Motor neuron (in vitro differentiated cells): ENCODE measurements around the gene MROH7. TPM values are rescaled to one million over a fixed set of nuclear protein-coding genes. Genes with fewer than 3 reads are reported as not detected.

Source experiments
- ATAC-seq, 8 experiments: fragments of 200-7000 bp; cut with Tn5 transposase; replicated peaks in 6 of 8; 2 replicates each; pipeline ENCODE4 v1.8.0; 2021; ENCODE audit warnings: mild to moderate bottlenecking in 8 of 8, moderate library complexity in 8 of 8
- H3K27ac ChIP-seq, 2 donors: fragments of 250-450 bp; sonication (Bioruptor Pico); 2 replicates each; pipeline ENCODE4 v1.9.0; 2021; ENCODE audit warnings: antibody characterized with exemption in 2 of 2, mild to moderate bottlenecking in 2 of 2, moderate library complexity in 1 of 2
- H3K4me1 ChIP-seq, 2 donors: fragments of 250-450 bp; sonication (Bioruptor Pico); replicated peaks in 1 of 2; 2 replicates each; pipeline ENCODE4 v1.6.1; 2021; ENCODE audit warnings: antibody characterized with exemption in 2 of 2, mild to moderate bottlenecking in 2 of 2, moderate library complexity in 1 of 2
- H3K4me3 ChIP-seq, 5 donors: fragments of 250-450 bp; sonication (Bioruptor Pico); 2 replicates each; pipeline ENCODE4 v1.9.0; 2021; ENCODE audit warnings: antibody characterized with exemption in 5 of 5, mild to moderate bottlenecking in 5 of 5, moderate library complexity in 4 of 5
- WGBS, 10 experiments: fragments of 450-650 bp; shearing (Covaris generic); methylation state at CpG; one replicate each; pipeline ENCODE4 v1.0.0; 2022; 5-methylcytosine and 5-hydroxymethylcytosine counted together
- in situ Hi-C, 9 experiments: fragments of 400-800 bp; cut with MboI; loops; one replicate each; pipeline ENCODE4 v1.15.0; 2021; ENCODE audit warnings: low sequenced_read_pairs in 9 of 9, low pct_unique_long_range_greater_than_20kb in 2 of 9; ENCODE audit not compliant: unreplicated experiment in 9 of 9
- total RNA-seq, 8 experiments: library from RNA; unstranded; fragments of 300-600 nt; gene quantifications; 2 replicates each; pipeline versions ENCODE4 v1.2.3 to v1.2.4, GENCODE V29; 2022

Gene MROH7
- total RNA-seq, 8 experiments from 2014 or later: 0.05 to 2.1 (median 0.46) TPM

DNA sequence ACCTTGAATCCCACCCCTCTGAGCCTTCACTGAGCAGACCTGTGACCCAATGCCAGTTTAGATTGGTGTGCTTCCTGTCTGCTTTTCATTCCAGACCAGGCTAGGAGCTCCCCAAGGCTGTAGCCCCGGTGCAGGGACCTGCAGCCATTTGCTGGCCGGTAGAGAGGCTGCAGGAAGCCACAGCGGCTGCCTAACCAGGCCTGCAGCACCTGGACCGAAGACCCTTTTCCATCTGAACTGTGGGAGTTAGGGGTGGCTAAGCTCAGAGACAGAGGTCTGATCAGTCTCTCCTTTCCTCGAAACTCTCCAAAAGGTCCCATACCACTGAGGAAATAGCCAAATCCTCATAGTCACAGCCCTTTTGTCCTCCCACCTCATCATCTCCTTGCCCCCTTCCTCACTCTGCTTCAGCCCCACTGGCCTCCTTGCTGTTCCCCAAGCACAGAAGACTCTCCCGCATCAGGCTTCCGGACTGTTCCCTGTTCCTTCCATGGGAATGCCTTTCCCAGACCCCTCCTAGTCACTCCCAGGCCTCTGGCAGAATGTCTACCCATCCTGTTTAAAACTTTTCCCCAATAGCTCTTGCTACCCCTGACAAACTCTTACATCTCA lies 73.4 kb downstream of the MROH7 start:
- WGBS, 10 experiments: 80 to 100% (median 97%) methylated on average over 1 to 7 of the region's 7 CpGs; no CpG with 5 or more reads in 3 of the 10 experiments
- H3K4me1 ChIP-seq: peaks cover 8 to 9% of the 10 kb centered on the region in 2 donors
- no peak overlapping the region for H3K27ac ChIP-seq
- in situ Hi-C loops: no loop called here
- ATAC-seq: no peak
- H3K4me3 ChIP-seq: peak overlapping the region; percentile 66 to 97 (median 86)

DNA sequence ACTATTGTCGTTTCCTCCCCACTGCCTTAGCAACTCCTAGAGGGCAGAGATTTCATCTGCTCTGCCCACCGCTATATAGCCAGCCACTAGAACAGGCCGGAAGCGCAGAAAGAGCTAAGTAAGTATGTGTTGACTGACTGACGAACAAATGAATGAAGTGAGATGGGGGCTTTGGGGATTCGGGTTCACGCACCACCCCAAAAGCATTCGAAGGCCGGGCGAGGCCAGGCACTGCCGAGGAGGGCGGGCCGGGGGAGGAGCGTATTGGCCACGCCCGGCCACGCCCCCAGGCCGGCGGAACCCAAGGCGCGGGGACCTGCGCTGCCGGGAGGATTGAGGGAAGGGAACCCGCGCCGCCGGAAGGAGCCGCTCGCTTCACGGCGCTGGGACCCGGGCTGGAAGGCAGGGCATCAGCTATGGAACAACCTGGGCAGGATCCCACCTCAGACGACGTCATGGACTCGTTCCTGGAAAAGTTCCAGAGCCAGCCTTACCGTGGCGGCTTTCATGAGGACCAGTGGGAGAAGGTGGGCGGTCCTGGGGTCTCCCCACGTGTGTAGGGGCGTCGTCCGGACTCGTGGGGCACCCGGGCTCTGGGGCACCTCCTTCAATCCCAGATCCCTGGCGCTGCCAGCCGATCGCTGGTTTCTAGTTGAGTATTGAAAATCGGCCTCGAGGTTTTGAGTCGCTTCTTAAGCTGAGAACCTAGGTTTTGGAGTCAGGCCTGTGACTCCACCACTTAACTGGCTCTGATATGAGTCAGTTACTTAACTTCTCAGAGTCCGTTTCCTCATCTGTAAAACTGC lies 74.1 kb downstream of the MROH7 start, which contains the start of gene TTC4:
TTC4 (plus strand) TSS at position 369 of the 806 bp plus-strand sequence; CDS start at position 417, 48 bp downstream.
- 0 to 10% (median 6%) methylated on average over 1 to 25 of the region's 51 CpGs; no CpG with 5 or more reads in 3 of the 10 experiments for WGBS, 10 experiments
- Histone ChIP-seq H3K4me1 (peaks cover 8 to 9% of the 10 kb centered on the region in 2 donors), H3K4me3 (peak within 1 kb of the TSS; percentile 66 to 97 (median 86)), H3K27ac (peak within 1 kb of the TSS; percentile 31 to 44)
- in situ Hi-C loops: no loop called here
- peak; percentile 92 to 99 (median 99) for ATAC-seq

DNA sequence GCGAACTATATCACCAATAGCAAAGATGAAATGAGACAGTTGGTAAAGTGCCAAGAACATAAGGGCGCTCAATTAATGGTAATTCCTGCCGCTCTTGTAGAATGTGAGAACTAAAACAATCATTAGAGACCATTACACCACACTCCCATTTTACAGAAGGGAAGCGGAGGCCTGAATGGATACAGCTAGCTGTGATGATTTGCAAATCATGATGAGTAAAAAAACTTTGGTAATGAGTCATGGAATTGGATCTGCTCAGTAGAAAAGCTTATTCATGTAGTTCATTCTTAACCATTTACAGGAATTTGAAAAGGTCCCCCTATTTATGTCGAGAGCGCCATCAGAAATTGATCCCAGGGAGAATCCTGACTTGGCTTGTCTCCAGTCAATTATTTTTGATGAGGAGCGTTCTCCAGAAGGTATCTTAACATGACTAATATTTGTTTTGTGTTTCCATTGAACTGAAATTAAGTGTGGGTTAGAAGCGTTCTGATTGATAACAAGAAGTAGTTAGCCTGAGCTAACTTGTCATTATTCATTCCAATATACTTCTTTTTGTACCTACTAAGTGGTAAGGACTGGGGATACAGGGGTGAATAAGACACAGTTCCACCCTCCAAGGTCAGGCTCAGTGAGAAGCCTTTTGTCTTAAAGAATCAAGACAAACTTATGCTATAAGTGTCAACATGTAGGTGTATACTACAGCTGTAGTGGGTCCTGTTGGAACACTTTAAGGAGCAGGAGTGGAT lies 74.9 kb downstream of the MROH7 start:
- Histone ChIP-seq H3K27ac (no peak overlapping the region), H3K4me1 (peaks cover 8 to 9% of the 10 kb centered on the region in 2 donors), H3K4me3 (peak overlapping the region; percentile 66 to 97 (median 86))
- WGBS, 10 experiments: 0 to 92% (median 39%) methylated on average over 2 to 8 of the region's 8 CpGs
- ATAC-seq: peak in 2 of 8 experiments; percentile 67 to 69
- in situ Hi-C loops: no loop called here

DNA sequence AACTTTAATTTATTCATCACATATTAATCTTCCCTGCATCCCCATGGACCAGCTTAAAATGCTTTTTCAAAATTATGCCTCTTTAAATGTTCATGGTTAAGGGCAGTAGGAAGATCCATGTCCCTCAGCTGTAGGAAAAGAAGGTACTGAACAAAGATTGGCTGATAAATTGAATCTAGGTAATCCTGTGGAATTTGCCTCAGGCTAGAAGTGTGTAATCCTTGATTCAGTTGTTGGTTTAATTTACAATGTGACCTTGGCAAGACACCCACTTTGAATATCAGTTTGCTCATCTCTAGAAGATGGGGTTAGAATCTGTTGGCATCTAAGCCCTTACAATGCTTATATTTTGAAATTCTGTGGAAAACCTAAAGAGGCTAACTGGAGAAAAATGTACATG lies 80.1 kb downstream of the MROH7 start:
- Histone ChIP-seq H3K27ac (no peak overlapping the region), H3K4me3 (no peak overlapping the region), H3K4me1 (peaks cover under 1 to 2% of the 10 kb centered on the region in 2 donors)
- in situ Hi-C loops: no loop called here
- no peak for ATAC-seq

DNA sequence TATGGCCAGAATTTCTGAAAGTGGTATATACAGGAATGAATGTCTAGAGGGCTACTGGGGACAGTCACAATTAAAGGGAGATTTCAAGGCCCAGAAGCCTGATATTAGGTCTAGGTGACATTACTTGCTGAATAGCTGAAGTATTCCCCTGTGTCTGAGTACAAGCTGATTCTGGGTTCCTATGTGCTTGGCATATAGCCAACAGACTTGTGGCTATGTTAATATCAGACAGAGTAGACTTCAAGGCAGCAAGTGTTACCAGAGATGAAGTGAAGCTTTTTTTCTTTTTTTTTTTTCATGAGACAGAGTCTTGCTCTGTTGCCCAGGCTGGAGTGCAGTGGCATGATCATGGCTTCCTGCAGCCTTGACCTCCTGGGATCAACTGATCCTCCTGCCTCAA lies 82.4 kb downstream of the MROH7 start:
- Histone ChIP-seq H3K4me3 (no peak overlapping the region), H3K27ac (no peak overlapping the region), H3K4me1 (no peaks in the 10 kb centered on the region)
- in situ Hi-C loops: no loop called here
- no peak for ATAC-seq

DNA sequence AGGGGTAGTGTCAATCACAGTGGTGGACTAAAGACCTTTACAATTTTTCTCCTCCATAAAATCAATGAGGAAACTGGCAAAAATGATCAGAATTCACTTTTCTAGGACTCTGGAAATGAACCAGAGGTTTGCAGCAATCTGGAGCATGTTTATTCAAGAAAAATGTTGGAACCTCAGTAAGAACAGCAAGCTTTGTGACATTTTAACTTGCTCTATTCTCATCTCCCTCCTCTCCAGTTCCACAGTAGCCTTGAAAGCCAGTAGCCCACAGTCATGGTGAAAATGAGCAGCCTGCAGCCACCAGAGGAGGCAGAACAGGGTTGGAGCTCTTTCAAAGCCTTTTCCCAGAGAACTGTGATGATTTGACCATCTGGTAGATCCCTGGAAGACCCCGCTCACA lies 83.2 kb downstream of the MROH7 start:
- no peak for ATAC-seq
- in situ Hi-C loops: no loop called here
- H3K4me3 ChIP-seq: no peak overlapping the region
- no peak overlapping the region for H3K27ac ChIP-seq
- WGBS, 10 experiments: 67 to 100% (median 100%) methylated on average over 1 of the region's 1 CpG; no CpG with 5 or more reads in 3 of the 10 experiments
- no peaks in the 10 kb centered on the region for H3K4me1 ChIP-seq

DNA sequence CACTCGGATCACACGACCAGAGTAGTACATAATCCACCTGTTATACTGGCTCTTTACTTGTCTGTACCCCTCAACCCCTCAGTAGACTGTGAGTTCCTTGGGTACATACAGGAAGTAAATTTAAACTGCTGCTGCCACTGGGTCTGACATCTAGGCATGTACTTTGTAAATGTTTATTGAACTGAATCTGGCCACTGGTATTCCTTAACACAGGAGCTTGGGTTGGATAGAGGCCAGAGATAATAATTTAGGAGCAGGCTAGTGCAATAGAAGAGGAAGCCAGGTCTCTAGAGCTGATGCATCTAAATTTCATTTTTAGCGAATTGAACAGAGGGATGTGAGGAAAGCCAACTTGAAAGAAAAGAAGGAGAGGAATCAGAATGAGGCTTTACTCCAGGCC lies 86.4 kb downstream of the MROH7 start:
- no peak overlapping the region for H3K4me3 ChIP-seq
- no peaks in the 10 kb centered on the region for H3K4me1 ChIP-seq
- in situ Hi-C loops: no loop called here
- H3K27ac ChIP-seq: no peak overlapping the region
- 80 to 100% (median 90%) methylated on average over 1 to 3 of the region's 3 CpGs; no CpG with 5 or more reads in 1 of the 10 experiments for WGBS, 10 experiments
- no peak for ATAC-seq

DNA sequence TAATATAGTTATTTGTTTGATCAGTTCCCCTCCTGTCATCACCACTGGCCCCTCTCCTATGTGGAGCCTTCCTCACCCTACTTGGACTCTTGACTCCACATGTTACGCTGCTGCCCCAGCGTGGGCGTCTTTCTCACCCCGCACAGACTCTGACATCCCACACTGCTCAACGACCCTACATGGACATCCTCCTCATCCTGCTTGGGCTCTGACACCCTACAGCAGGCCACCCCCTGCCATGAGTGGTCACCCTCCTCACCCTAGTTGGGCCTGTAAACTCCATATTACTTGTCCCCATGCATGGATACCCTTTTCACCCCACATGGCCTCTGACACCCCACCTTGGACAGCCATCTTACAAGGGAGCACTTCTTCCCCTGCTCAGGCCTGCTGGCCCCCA lies 95.1 kb downstream of the MROH7 start:
- no peak overlapping the region for H3K4me3 ChIP-seq
- ATAC-seq: no peak
- no peaks in the 10 kb centered on the region for H3K4me1 ChIP-seq
- H3K27ac ChIP-seq: no peak overlapping the region
- in situ Hi-C loops: no loop called here
- 84 to 100% (median 93%) methylated on average over 2 to 5 of the region's 5 CpGs; no CpG with 5 or more reads in 4 of the 10 experiments for WGBS, 10 experiments

DNA sequence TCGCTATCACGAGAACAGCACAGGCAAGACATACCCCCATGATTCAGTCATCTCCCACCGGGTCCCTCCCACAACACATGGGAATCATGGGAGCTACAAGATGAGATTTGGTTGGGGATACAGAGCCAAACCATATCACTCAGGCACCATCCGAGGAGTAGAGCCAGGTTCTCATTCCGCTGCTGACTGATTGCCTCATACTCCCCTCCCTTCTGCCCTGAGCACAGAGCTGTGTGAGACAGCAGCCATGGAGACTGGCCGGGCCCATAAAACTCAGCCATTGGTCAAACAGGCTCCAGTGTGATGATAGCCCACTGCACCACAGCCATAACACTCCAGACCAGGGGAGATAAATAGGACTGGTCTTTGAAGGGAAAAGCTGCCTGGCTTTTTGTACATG lies 96.7 kb downstream of the MROH7 start:
- Histone ChIP-seq H3K4me3 (no peak overlapping the region), H3K27ac (no peak overlapping the region), H3K4me1 (no peaks in the 10 kb centered on the region)
- ATAC-seq: peak in 1 of 8 experiments; percentile 12
- in situ Hi-C loops: no loop called here
- WGBS, 10 experiments: 93 to 100% (median 97%) methylated on average over 3 to 5 of the region's 6 CpGs; no CpG with 5 or more reads in 6 of the 10 experiments

DNA sequence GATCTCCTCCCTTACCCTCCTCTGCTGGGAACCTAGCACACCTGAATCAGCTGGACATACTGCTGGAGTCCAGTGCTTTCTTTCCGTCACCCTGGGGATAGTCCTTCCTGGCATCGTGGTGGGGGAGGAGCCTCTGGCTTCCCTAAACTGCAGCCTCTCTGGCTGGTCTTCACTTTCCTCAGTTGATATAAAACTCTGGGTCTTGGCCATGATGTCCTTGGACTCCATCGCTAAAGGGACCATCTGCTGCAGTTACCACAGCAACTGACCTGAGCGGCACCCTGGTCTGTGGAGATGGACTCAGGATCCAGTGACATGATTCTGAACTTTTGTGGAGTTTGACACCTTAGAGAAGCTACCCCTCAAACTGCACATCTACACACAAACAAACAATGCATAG lies 99.9 kb downstream of the MROH7 start:
- WGBS, 10 experiments: 90 to 100% (median 95%) methylated on average over 1 to 3 of the region's 4 CpGs; no CpG with 5 or more reads in 5 of the 10 experiments
- H3K4me3 ChIP-seq: no peak overlapping the region
- no peak for ATAC-seq
- in situ Hi-C loops: no loop called here
- H3K27ac ChIP-seq: no peak overlapping the region
- no peaks in the 10 kb centered on the region for H3K4me1 ChIP-seq

DNA sequence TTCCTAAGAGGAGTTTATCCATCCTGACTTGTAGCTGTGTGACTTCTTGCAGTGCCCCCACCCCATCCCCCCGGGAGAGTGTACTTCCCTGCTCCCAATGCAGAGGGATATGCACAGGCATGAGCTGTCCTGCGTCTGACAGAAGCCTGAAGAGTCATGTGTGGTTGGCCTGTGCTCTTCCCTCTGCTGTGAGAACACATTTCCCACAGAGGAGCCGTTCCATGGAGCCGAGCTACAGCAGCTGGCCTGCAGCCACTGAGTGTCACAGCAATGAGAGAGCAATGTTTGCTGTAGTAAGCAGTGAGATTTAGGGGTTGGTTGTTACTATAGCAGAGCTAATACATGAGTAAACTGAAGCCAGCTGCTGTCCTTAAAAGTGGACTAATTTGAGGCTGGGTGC lies 100.7 kb downstream of the MROH7 start:
- Histone ChIP-seq H3K4me1 (no peaks in the 10 kb centered on the region), H3K4me3 (no peak overlapping the region), H3K27ac (no peak overlapping the region)
- 45 to 100% (median 83%) methylated on average over 1 to 2 of the region's 4 CpGs; no CpG with 5 or more reads in 5 of the 10 experiments for WGBS, 10 experiments
- in situ Hi-C loops: no loop called here
- peak in 5 of 8 experiments; percentile 15 to 97 (median 50) for ATAC-seq

DNA sequence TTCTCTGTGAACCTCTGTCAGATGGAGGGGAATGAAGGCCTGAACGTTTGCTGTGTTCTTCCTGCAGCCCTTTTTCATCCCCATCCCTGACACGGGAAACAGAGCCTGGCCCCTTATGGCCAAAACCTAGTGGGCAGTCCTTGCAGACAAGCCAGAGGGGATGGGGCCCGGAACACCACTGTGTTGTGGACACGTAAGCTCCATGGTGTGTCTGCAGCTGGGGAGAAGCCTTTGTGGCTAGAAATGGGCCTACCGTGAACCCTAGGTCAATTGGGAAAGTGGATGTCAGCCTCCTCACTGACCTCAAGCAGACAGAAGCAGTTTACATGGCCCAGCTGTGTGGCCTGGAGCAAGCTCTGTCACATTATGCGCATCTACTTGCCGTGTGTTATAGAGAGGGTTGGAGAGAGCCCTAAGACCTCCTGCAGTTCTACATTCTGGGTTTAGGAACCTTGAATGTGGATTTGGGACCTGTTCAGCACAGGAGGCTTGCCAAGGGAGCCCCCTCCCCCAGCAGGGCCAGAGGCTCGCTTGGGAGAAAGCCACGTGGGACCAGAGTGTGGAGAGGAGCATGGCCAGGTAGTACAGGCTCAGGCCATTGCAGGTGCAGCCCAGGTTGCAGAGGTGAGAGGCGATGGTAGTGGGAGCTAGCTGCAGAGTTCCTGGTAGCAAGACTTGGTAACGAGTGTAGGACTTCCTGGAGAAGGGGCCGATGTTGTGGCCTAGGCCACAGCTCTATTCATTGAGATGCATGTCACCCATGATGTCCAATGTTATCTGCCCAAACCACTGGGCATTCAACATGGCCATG lies 102.0 kb downstream of the MROH7 start:
- Histone ChIP-seq H3K4me1 (no peaks in the 10 kb centered on the region), H3K27ac (no peak overlapping the region), H3K4me3 (no peak overlapping the region)
- ATAC-seq: peak in 5 of 8 experiments; percentile 12 to 93 (median 85)
- 47 to 64% (median 61%) methylated on average over 3 to 9 of the region's 12 CpGs; no CpG with 5 or more reads in 5 of the 10 experiments for WGBS, 10 experiments
- in situ Hi-C loops: no loop called here
